NCI-H1930 (cell line): Measurements from ENCODE around the gene CLEC3A.
"Not testable (repeated sequence)": the region's sequence is repeated elsewhere in the genome, so short reads cannot be mapped to it uniquely, and the experiment has no call there.

Experiments
- DNase-seq, 2 experiments: peaks; one replicate each; lab custom pipeline; 2025; lab: John Stamatoyannopoulos, UW

CLEC3A gene

GRCh38 chr16:78022347-78023060 lies at the start of gene CLEC3A:
TSS of gene CLEC3A (plus strand) at chr16:78022548. CDS start at chr16:78022627, 79 bp downstream.
- DNase-seq, result no peak

- DNase-seq, result no peak
Measured at GRCh38 chr16:77974883-77975282, 47.5 kb upstream of the CLEC3A start.

GRCh38 chr16:77975942-77976341 lies 46.4 kb upstream of the CLEC3A start:
- DNase-seq, result no peak

GRCh38 chr16:77977339-77977738 lies 45.0 kb upstream of the CLEC3A start:
- DNase-seq, result no peak

GRCh38 chr16:77985111-77985510 lies 37.2 kb upstream of the CLEC3A start:
- DNase-seq, result no peak

- DNase-seq, result no peak
Measured at GRCh38 chr16:77986011-77986740, 36.2 kb upstream of the CLEC3A start.

GRCh38 chr16:77987810-77988209 lies 34.5 kb upstream of the CLEC3A start:
- DNase-seq, result no peak

- DNase-seq, result no peak
Measured at GRCh38 chr16:77989846-77990245, 32.5 kb upstream of the CLEC3A start.

- DNase-seq, result peak in 1 of 2 experiments; percentile 2
Measured at GRCh38 chr16:77991701-77992100, 30.6 kb upstream of the CLEC3A start.

GRCh38 chr16:77992381-77992780 lies 30.0 kb upstream of the CLEC3A start:
- DNase-seq, result not testable (repeated sequence)

- no peak for DNase-seq
Measured at GRCh38 chr16:77993111-77993985, 29.0 kb upstream of the CLEC3A start.

GRCh38 chr16:77995843-77996455 lies 26.4 kb upstream of the CLEC3A start:
- DNase-seq, result no peak

GRCh38 chr16:77998350-77999023 lies 23.9 kb upstream of the CLEC3A start:
- no peak for DNase-seq

GRCh38 chr16:78001451-78002025 lies 20.8 kb upstream of the CLEC3A start:
- DNase-seq, result no peak

- DNase-seq, result peak; percentile 73 to 75
Measured at GRCh38 chr16:78002915-78003538, 19.3 kb upstream of the CLEC3A start.

- DNase-seq, result no peak
Measured at GRCh38 chr16:78004517-78004916, 17.8 kb upstream of the CLEC3A start.

GRCh38 chr16:78005881-78006280 lies 16.5 kb upstream of the CLEC3A start:
- DNase-seq, result no peak

- DNase-seq, result no peak
Measured at GRCh38 chr16:78007121-78007520, 15.2 kb upstream of the CLEC3A start.

GRCh38 chr16:78024159-78024558 lies 1.8 kb downstream of the CLEC3A start:
- DNase-seq, result no peak

- DNase-seq, result no peak
Measured at GRCh38 chr16:78025631-78026030, 3.3 kb downstream of the CLEC3A start.

- DNase-seq, result no peak
Measured at GRCh38 chr16:78028018-78028417, 5.7 kb downstream of the CLEC3A start.
